Choroid plexus epithelial cell (primary cell): ENCODE results near the gene C8B.

Experiments
- DNase-seq: peaks from one replicate; pipeline ENCODE4 v3.0.0-alpha.2; 2010; ENCODE audit warnings: low read depth
- H3K4me3 ChIP-seq: 2 replicates; pipeline ENCODE4 v1.5.1; 2011; ENCODE audit warnings: low read depth, mild to moderate bottlenecking, control low read depth, low read length, moderate library complexity
- CTCF ChIP-seq: conservative IDR thresholded peaks from 2 replicates; pipeline ENCODE4 v1.5.1; 2011; ENCODE audit warnings: low read depth, mild to moderate bottlenecking, control low read depth, inconsistent platforms, low read length, moderate library complexity

The C8B gene

GRCh38 chr1:56965916-56966697 lies at the start of gene C8B:
Gene C8B, minus strand, starts transcription at chr1:56966015. Its CDS starts 67 bp downstream, at chr1:56965948.
- H3K4me3 ChIP-seq: no peak within 1 kb of the TSS
- no peak for DNase-seq

DNA sequence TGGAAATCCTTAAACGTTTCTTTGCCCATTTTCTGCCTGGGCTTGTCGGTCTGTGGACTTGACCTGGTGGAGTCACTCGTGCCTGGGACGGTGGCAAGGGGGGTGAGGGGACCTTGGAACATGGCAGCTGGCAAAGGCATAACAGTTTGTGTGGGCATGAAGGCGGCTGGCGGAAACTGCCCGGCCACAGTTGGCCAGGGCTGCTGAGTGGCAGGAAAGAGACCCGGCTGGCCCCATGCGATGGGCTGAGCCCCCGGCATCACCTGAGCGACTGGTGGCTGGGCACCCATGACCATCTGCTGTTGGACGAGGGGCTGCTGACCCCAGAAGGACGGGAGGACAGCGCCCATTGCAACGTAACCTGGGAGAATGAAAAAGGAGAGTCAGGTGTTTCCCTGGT lies 49.3 kb upstream of the C8B start:
- no peak for TF ChIP-seq CTCF
- DNase-seq: no peak
- no peak overlapping the region for H3K4me3 ChIP-seq

More at GRCh38 chr1:56965916-56966697, at the start of gene C8B:
- TF ChIP-seq CTCF: no peak

DNA sequence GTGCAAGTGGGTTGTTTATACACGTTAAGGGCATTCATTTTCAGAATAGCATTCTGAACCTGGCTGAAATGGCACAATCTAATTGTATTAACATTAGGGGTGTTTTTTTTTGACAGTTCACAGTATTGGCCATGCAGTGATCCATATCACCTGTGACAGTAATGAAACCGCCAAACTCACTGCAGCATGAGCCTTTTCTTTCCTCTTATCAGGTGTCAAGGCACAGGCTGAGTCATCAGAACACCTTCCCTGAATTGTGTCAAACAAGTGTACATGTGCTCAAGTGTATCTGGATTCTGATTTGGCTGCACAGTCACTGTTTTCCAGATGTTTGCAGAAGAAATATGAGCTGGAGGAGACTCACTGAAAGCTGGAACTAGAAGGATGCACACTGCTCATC lies 47.7 kb upstream of the C8B start:
- no peak for DNase-seq
- H3K4me3 ChIP-seq: no peak overlapping the region
- TF ChIP-seq CTCF: no peak

DNA sequence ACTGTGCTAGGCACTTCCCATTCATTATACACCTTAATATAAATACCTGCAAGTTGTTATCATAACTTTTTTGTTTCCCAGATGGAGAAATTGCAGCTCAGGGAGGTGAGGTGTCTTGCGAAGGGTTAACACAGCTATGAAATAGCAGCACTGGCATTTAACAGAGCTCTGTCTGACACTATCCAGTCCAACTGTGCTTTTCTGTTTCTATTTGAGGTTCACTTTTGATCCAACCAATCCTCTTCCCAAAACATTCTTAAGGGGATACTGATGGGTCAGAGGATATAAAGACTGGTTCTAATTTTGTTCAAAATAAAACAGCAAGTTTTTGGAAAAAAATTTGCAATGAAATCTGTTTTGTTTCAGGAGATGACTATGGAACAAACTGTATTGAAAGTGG lies 46.5 kb upstream of the C8B start:
- no peak for TF ChIP-seq CTCF
- no peak overlapping the region for H3K4me3 ChIP-seq
- no peak for DNase-seq

GRCh38 chr1:57010511-57010910 lies 44.7 kb upstream of the C8B start:
- no peak for TF ChIP-seq CTCF
- H3K4me3 ChIP-seq: no peak overlapping the region
- DNase-seq: no peak

GRCh38 chr1:57007948-57008347 lies 42.1 kb upstream of the C8B start:
- no peak for TF ChIP-seq CTCF
- DNase-seq: no peak
- H3K4me3 ChIP-seq: no peak overlapping the region

DNA sequence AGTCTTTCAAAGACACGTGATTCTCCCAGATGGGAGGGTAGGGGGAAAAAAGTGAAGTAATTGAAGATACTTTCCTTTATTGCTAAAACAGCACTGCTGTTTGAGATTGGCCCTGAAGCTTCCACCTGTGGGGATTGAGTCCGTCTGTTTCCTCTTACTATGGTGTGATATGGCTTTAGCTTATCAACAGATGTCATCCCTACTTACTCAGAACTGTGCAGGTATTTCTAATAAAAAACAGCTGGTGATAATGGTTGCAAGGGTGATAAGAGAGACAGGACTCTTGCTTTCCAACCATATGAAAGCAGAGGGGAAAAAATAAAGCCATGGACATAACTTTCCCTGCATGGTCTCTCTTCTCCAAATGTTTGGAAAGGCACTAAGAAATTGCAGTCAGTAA lies 41.7 kb upstream of the C8B start:
- no peak for DNase-seq
- TF ChIP-seq CTCF: no peak
- H3K4me3 ChIP-seq: no peak overlapping the region
